Common myeloid progenitor, CD34-positive (primary cell): Measurements from ENCODE around the gene TMEM140.

Source experiments
- CTCF ChIA-PET: fragments of 350-600 bp; sonication (Branson Sonifier 250); formaldehyde crosslinking; loops from one replicate; lab custom pipeline; 2021; ENCODE audit warnings: antibody characterized with exemption; lab: Charles Lee
- POLR2A ChIA-PET: fragments of 350-600 bp; sonication (Branson Sonifier 250); formaldehyde crosslinking; loops from one replicate; lab custom pipeline; 2021; ENCODE audit warnings: antibody characterized with exemption; lab: Charles Lee
- DNase-seq, 3 donors: peaks; one replicate each; pipeline versions ENCODE4 v3.0.0 to v3.0.0-alpha.2; 2013
- H3K27ac ChIP-seq, 2 experiments: 1 replicate in 1 of 2; 2 replicates in 1 of 2; pipeline ENCODE4 v1.7.0; 2013; ENCODE audit warnings: inconsistent platforms in 2 of 2, low read length in 2 of 2, mild to moderate bottlenecking in 2 of 2, low read depth in 1 of 2, moderate library complexity in 1 of 2; ENCODE audit not compliant: severe bottlenecking in 2 of 2, insufficient read depth in 1 of 2, poor library complexity in 1 of 2
- H3K27me3 ChIP-seq, 5 experiments: replicated peaks in 2 of 5; 1 replicate in 3 of 5; 2 replicates in 2 of 5; pipeline versions ENCODE4 v1.6.1 to v1.7.0; 2013; ENCODE audit warnings: low read length in 4 of 5, mild to moderate bottlenecking in 2 of 5, moderate library complexity in 2 of 5, inconsistent platforms in 1 of 5; ENCODE audit not compliant: insufficient read depth in 5 of 5, control insufficient read depth in 4 of 5
- H3K36me3 ChIP-seq, 4 experiments: 1 replicate in 2 of 4; 2 replicates in 2 of 4; pipeline versions ENCODE4 v1.6.1 to v1.7.0; 2013; ENCODE audit warnings: low read length in 3 of 4, control low read depth in 1 of 4, mild to moderate bottlenecking in 1 of 4; ENCODE audit not compliant: control insufficient read depth in 4 of 4, insufficient read depth in 4 of 4
- H3K4me1 ChIP-seq, 4 experiments: 1 replicate in 3 of 4; 2 replicates in 1 of 4; pipeline versions ENCODE4 v1.6.1 to v1.7.1; 2013; ENCODE audit warnings: low read length in 3 of 4, mild to moderate bottlenecking in 3 of 4, control low read depth in 1 of 4, inconsistent platforms in 1 of 4, moderate library complexity in 1 of 4; ENCODE audit not compliant: control insufficient read depth in 4 of 4, insufficient read depth in 4 of 4; ENCODE audit errors: control extremely low read depth in 1 of 4
- H3K4me3 ChIP-seq, 7 experiments: 1 replicate in 4 of 7; 2 replicates in 3 of 7; pipeline versions ENCODE4 v1.5.1 to v1.7.0; 2013; ENCODE audit warnings: mild to moderate bottlenecking in 7 of 7, low read length in 6 of 7, moderate library complexity in 6 of 7, inconsistent platforms in 2 of 7, low read depth in 2 of 7, control low read depth in 1 of 7; ENCODE audit not compliant: insufficient read depth in 4 of 7, control insufficient read depth in 1 of 7; ENCODE audit errors: extremely low read depth in 1 of 7
- H3K9me3 ChIP-seq, 5 experiments: 1 replicate in 4 of 5; 2 replicates in 1 of 5; pipeline versions ENCODE4 v1.6.1 to v1.7.1; 2013; ENCODE audit warnings: low read length in 4 of 5, mild to moderate bottlenecking in 2 of 5, inconsistent platforms in 1 of 5, low read depth in 1 of 5, moderate library complexity in 1 of 5; ENCODE audit not compliant: control insufficient read depth in 4 of 5, insufficient read depth in 2 of 5; ENCODE audit errors: control extremely low read depth in 1 of 5
- WGBS: methylation state at CpG from one replicate; pipeline ENCODE4 v1.1.5; 2013; ENCODE audit not compliant: insufficient coverage; 5-methylcytosine and 5-hydroxymethylcytosine counted together

The TMEM140 gene

GRCh38 chr7:135166338-135166990, 18.6 kb downstream of the TMEM140 start:
- peaks cover 24 to 81% (median 58%) of the 10 kb centered on the region in 4 experiments for H3K4me1 ChIP-seq
- no peaks in the 10 kb centered on the region for H3K27me3 ChIP-seq
- H3K9me3 ChIP-seq: peaks cover 0 to 8% (median 2%) of the 10 kb centered on the region in 5 experiments
- peak; percentile 78 to 84 (median 82) for DNase-seq
- peak overlapping the region in 5 of 7 experiments; percentile 5 to 60 (median 48) for H3K4me3 ChIP-seq
- ChIA-PET POLR2A (interaction anchor here (1.6 to 2.4 kb wide), 2 partner anchors 17 to 19 kb away, joined by 5 to 10 read pairs; partner anchors contain the start of gene TMEM140), CTCF (interaction anchor here (0.7 to 15.2 kb wide), 8 partner anchors 8 to 496 kb away, joined by 3 to 182 read pairs (median 4); partner anchors contain the start of genes AGBL3 and TMEM140)
- H3K36me3 ChIP-seq: peaks cover 0 to 52% (median 17%) of the 10 kb centered on the region in 4 experiments
- WGBS: 22% methylated on average over 17 of the region's 18 CpGs
- peak overlapping the region; percentile 55 to 85 for H3K27ac ChIP-seq

GRCh38 chr7:135167365-135167917, 19.6 kb downstream of the TMEM140 start:
- POLR2A ChIA-PET: interaction anchor here (1.6 to 2.4 kb wide), 2 partner anchors 18 to 20 kb away, joined by 5 to 10 read pairs; partner anchors contain the start of gene TMEM140
- WGBS: 30% methylated on average over 6 of the region's 12 CpGs
- peak in 2 of 3 donors; percentile 52 to 60 for DNase-seq

GRCh38 chr7:135168001-135168400, 20.1 kb downstream of the TMEM140 start:
- Histone ChIP-seq H3K4me3 (peak overlapping the region in 3 of 7 experiments; percentile 38 to 87 (median 54)), H3K9me3 (no peaks in the 10 kb centered on the region), H3K27me3 (no peaks in the 10 kb centered on the region), H3K36me3 (peaks cover 0 to 52% (median 16%) of the 10 kb centered on the region in 4 experiments), H3K4me1 (peaks cover 17 to 79% (median 54%) of the 10 kb centered on the region in 4 experiments), H3K27ac (peak overlapping the region; percentile 55 to 85)
- WGBS: 0% methylated on average over 1 of the region's 9 CpGs
- ChIA-PET POLR2A (interaction anchor here (1.6 to 2.4 kb wide), 3 partner anchors 17 to 21 kb away, joined by 4 to 10 read pairs (median 5); partner anchors contain the start of gene TMEM140), CTCF (interaction anchor here (0.6 to 15.2 kb wide), 4 partner anchors 11 to 182 kb away, joined by 3 to 182 read pairs (median 61); partner anchors contain the start of genes AGBL3 and TMEM140)
- DNase-seq: peak in 1 of 3 donors; percentile 35

More at GRCh38 chr7:135167365-135167917, 19.6 kb downstream of the TMEM140 start:
- peak overlapping the region; percentile 55 to 85 for H3K27ac ChIP-seq
- CTCF ChIA-PET: interaction anchor here (1.8 to 15.2 kb wide), 4 partner anchors 10 to 467 kb away, joined by 5 to 182 read pairs (median 61); partner anchors contain the start of genes AGBL3 and TMEM140
- peaks cover 17 to 79% (median 54%) of the 10 kb centered on the region in 4 experiments for H3K4me1 ChIP-seq
- H3K27me3 ChIP-seq: no peaks in the 10 kb centered on the region
- H3K9me3 ChIP-seq: peaks cover 0 to 2% (median under 1%) of the 10 kb centered on the region in 5 experiments
- H3K4me3 ChIP-seq: peak overlapping the region in 4 of 7 experiments; percentile 12 to 54 (median 46)
- H3K36me3 ChIP-seq: peaks cover 0 to 52% (median 17%) of the 10 kb centered on the region in 4 experiments

GRCh38 chr7:135168489-135169140, 20.7 kb downstream of the TMEM140 start:
- POLR2A ChIA-PET: interaction anchor here (1.1 to 3.2 kb wide), 4 partner anchors 9 to 182 kb away, joined by 3 to 26 read pairs (median 7); partner anchors contain the start of gene TMEM140
- Histone ChIP-seq H3K27me3 (no peaks in the 10 kb centered on the region), H3K9me3 (no peaks in the 10 kb centered on the region), H3K36me3 (peaks cover 0 to 52% (median 16%) of the 10 kb centered on the region in 4 experiments), H3K4me1 (peaks cover 17 to 79% (median 54%) of the 10 kb centered on the region in 4 experiments), H3K4me3 (peak overlapping the region in 4 of 7 experiments; percentile 73 to 93 (median 84)), H3K27ac (peak overlapping the region in 1 of 2 experiments; percentile 60)
- CTCF ChIA-PET: interaction anchor here (0.6 to 15.2 kb wide), 7 partner anchors 11 to 523 kb away, joined by 3 to 182 read pairs (median 7); partner anchors contain the start of genes AGBL3 and TMEM140
- DNase-seq: no peak
- 92% methylated on average over 13 of the region's 13 CpGs for WGBS

- DNase-seq: peak; percentile 60 to 62 (median 62)
- CTCF ChIA-PET: interaction anchor here (0.6 to 15.2 kb wide), 9 partner anchors 11 to 524 kb away, joined by 3 to 182 read pairs (median 3); partner anchors contain the start of genes AGBL3 and TMEM140
- 63% methylated on average over 11 of the region's 11 CpGs for WGBS
Observed at GRCh38 chr7:135169141-135169963, 21.5 kb downstream of the TMEM140 start.

More at GRCh38 chr7:135169141-135169963, 21.5 kb downstream of the TMEM140 start:
- Histone ChIP-seq H3K36me3 (peaks cover 0 to 47% (median 16%) of the 10 kb centered on the region in 4 experiments), H3K4me1 (peaks cover 17 to 72% (median 52%) of the 10 kb centered on the region in 4 experiments), H3K4me3 (peak overlapping the region; percentile 73 to 93 (median 81)), H3K27ac (peak overlapping the region; percentile 77 to 90), H3K9me3 (no peaks in the 10 kb centered on the region), H3K27me3 (no peaks in the 10 kb centered on the region)
- POLR2A ChIA-PET: interaction anchor here (0.6 to 3.2 kb wide), 6 partner anchors 9 to 1583 kb away, joined by 3 to 26 read pairs (median 7); partner anchors contain the start of gene TMEM140
